Measurements from ENCODE around the gene HBEGF. TPM values are rescaled to one million over a fixed set of nuclear protein-coding genes. Genes with fewer than 3 reads are reported as not detected.

HBEGF gene
- total RNA-seq, 1 donor from 2014 or later = 257 TPM

- FAIRE-seq = no peak
- no peaks in the 10 kb centered on the region for H3K4me1 ChIP-seq (ENCODE audit: insufficient read depth, low read length)
- H3K36me3 ChIP-seq (ENCODE audit: insufficient read depth, low read length) = no peaks in the 10 kb centered on the region
- Mint-ChIP-seq H3K27me3 (ENCODE audit: low read depth, unreplicated experiment) (peaks cover 5% of the 10 kb centered on the region), H3K36me3 (ENCODE audit: low read depth, unreplicated experiment) (peaks cover 1% of the 10 kb centered on the region), H3K27ac (ENCODE audit: unreplicated experiment) (no peak overlapping the region), H3K4me1 (ENCODE audit: low read depth, unreplicated experiment) (peaks cover 3% of the 10 kb centered on the region), H3K4me3 (ENCODE audit: unreplicated experiment) (no peak overlapping the region), H3K9me3 (ENCODE audit: unreplicated experiment) (no peaks in the 10 kb centered on the region)
- H3K9ac ChIP-seq (ENCODE audit: low read length) = no peak overlapping the region
- H3K4me3 ChIP-seq (ENCODE audit: insufficient read depth, low read depth, low read length) = no peak overlapping the region
- no peaks in the 10 kb centered on the region for H3K9me3 ChIP-seq (ENCODE audit: insufficient read depth, low read depth, low read length)
- H3K4me2 ChIP-seq (ENCODE audit: low read length) = peak overlapping the region; percentile 2
- no peaks in the 10 kb centered on the region for H4K20me1 ChIP-seq (ENCODE audit: insufficient read depth, low read length)
- H3K27ac ChIP-seq (ENCODE audit: low read depth, low read length) = no peak overlapping the region
- H3K79me2 ChIP-seq (ENCODE audit: insufficient read depth, low read length) = no peaks in the 10 kb centered on the region
- no peak overlapping the region for H2AFZ ChIP-seq (ENCODE audit: low read depth, low read length)
- DNase-seq (ENCODE audit: low read depth) = peak; percentile 38
- H3K27me3 ChIP-seq (ENCODE audit: insufficient read depth, low read length) = no peaks in the 10 kb centered on the region
- no peak for TF ChIP-seq EZH2 (IDR thresholded peaks at IDR 0.05; ENCODE audit: insufficient read depth, low read length)
- TF ChIP-seq CTCF (IDR thresholded peaks at IDR 0.05; ENCODE audit: insufficient read depth, low read depth, low read length) = peak; percentile 94
Observed at GRCh38 chr5:140351609-140352334, 5.4 kb upstream of the HBEGF start.

GRCh38 chr5:140349244-140349643 is 2.8 kb upstream of the HBEGF start:
- H2AFZ ChIP-seq (ENCODE audit: low read depth, low read length) = no peak overlapping the region
- peaks cover 10% of the 10 kb centered on the region for H3K4me1 ChIP-seq (ENCODE audit: insufficient read depth, low read length)
- no peak overlapping the region for H3K9ac ChIP-seq (ENCODE audit: low read length)
- H3K36me3 ChIP-seq (ENCODE audit: insufficient read depth, low read length) = no peaks in the 10 kb centered on the region
- no peak overlapping the region for H3K4me2 ChIP-seq (ENCODE audit: low read length)
- no peaks in the 10 kb centered on the region for H3K9me3 ChIP-seq (ENCODE audit: insufficient read depth, low read depth, low read length)
- no peaks in the 10 kb centered on the region for H3K27me3 ChIP-seq (ENCODE audit: insufficient read depth, low read length)
- Mint-ChIP-seq H3K27ac (ENCODE audit: unreplicated experiment) (no peak overlapping the region), H3K9me3 (ENCODE audit: unreplicated experiment) (no peaks in the 10 kb centered on the region), H3K4me3 (ENCODE audit: unreplicated experiment) (no peak overlapping the region), H3K4me1 (ENCODE audit: low read depth, unreplicated experiment) (peaks cover 5% of the 10 kb centered on the region), H3K27me3 (ENCODE audit: low read depth, unreplicated experiment) (peaks cover 2% of the 10 kb centered on the region), H3K36me3 (ENCODE audit: low read depth, unreplicated experiment) (peaks cover 10% of the 10 kb centered on the region)
- peaks cover 21% of the 10 kb centered on the region for H3K79me2 ChIP-seq (ENCODE audit: insufficient read depth, low read length)
- TF ChIP-seq CTCF (IDR thresholded peaks at IDR 0.05; ENCODE audit: insufficient read depth, low read depth, low read length) (no peak), EZH2 (IDR thresholded peaks at IDR 0.05; ENCODE audit: insufficient read depth, low read length) (no peak)
- no peak overlapping the region for H3K4me3 ChIP-seq (ENCODE audit: insufficient read depth, low read depth, low read length)
- FAIRE-seq (no peak), DNase-seq (ENCODE audit: low read depth) (no peak)
- H4K20me1 ChIP-seq (ENCODE audit: insufficient read depth, low read length) = peaks cover 16% of the 10 kb centered on the region
- H3K27ac ChIP-seq (ENCODE audit: low read depth, low read length) = no peak overlapping the region

GRCh38 chr5:140348104-140348503 is 1.7 kb upstream of the HBEGF start:
- Mint-ChIP-seq H3K4me1 (ENCODE audit: low read depth, unreplicated experiment) (peaks cover 13% of the 10 kb centered on the region), H3K27ac (ENCODE audit: unreplicated experiment) (no peak overlapping the region), H3K27me3 (ENCODE audit: low read depth, unreplicated experiment) (no peaks in the 10 kb centered on the region), H3K36me3 (ENCODE audit: low read depth, unreplicated experiment) (peaks cover 16% of the 10 kb centered on the region), H3K9me3 (ENCODE audit: unreplicated experiment) (no peaks in the 10 kb centered on the region), H3K4me3 (ENCODE audit: unreplicated experiment) (no peak overlapping the region)
- Histone ChIP-seq H3K27ac (ENCODE audit: low read depth, low read length) (no peak overlapping the region), H3K4me3 (ENCODE audit: insufficient read depth, low read depth, low read length) (no peak overlapping the region), H3K27me3 (ENCODE audit: insufficient read depth, low read length) (no peaks in the 10 kb centered on the region), H3K9ac (ENCODE audit: low read length) (no peak overlapping the region), H3K9me3 (ENCODE audit: insufficient read depth, low read depth, low read length) (no peaks in the 10 kb centered on the region), H3K4me2 (ENCODE audit: low read length) (no peak overlapping the region), H3K79me2 (ENCODE audit: insufficient read depth, low read length) (peaks cover 32% of the 10 kb centered on the region), H2AFZ (ENCODE audit: low read depth, low read length) (no peak overlapping the region), H3K36me3 (ENCODE audit: insufficient read depth, low read length) (peaks cover 6% of the 10 kb centered on the region), H4K20me1 (ENCODE audit: insufficient read depth, low read length) (peaks cover 26% of the 10 kb centered on the region), H3K4me1 (ENCODE audit: insufficient read depth, low read length) (peaks cover 19% of the 10 kb centered on the region)
- DNase-seq (ENCODE audit: low read depth) (no peak), FAIRE-seq (no peak)
- TF ChIP-seq CTCF (IDR thresholded peaks at IDR 0.05; ENCODE audit: insufficient read depth, low read depth, low read length) = no peak
- TF ChIP-seq EZH2 (IDR thresholded peaks at IDR 0.05; ENCODE audit: insufficient read depth, low read length) = no peak

Measured in astrocyte (in vitro differentiated cells and primary cell).